Tibial nerve (tissue), 4 donors: ENCODE measurements around the gene IGSF8. TPM values are rescaled to one million over a fixed set of nuclear protein-coding genes. Genes with fewer than 3 reads are reported as not detected.
A peak's percentile ranks its signal among the peaks of the same experiment; 100 is the strongest.
"Not testable (repeated sequence)": the region's sequence is repeated elsewhere in the genome, so short reads cannot be mapped to it uniquely, and the experiment has no call there.

ENCODE experiments used
- DNase-seq, 2 donors: peaks; one replicate each; pipeline ENCODE4 v3.0.0-alpha.2; 2019; ENCODE audit warnings: low spot score in 2 of 2
- H3K27ac ChIP-seq, 4 donors: fragments of 200-600 bp; sonication (generic) in 3 of 4; one replicate each; pipeline ENCODE4 v1.5.1; 2017 to 2019; ENCODE audit warnings: mild to moderate bottlenecking in 1 of 4
- H3K27me3 ChIP-seq, 2 donors: fragments of 200-600 bp; sonication (generic) in 1 of 2; one replicate each; pipeline versions ENCODE4 v1.5.1 to v1.6.0; 2017 to 2019
- H3K36me3 ChIP-seq, 3 donors: fragments of 200-600 bp; sonication (generic); one replicate each; pipeline ENCODE4 v1.5.1; 2018 to 2019
- H3K4me1 ChIP-seq, 4 donors: fragments of 200-600 bp; sonication (generic) in 3 of 4; one replicate each; pipeline ENCODE4 v1.5.1; 2017 to 2019
- H3K4me3 ChIP-seq, 4 donors: fragments of 200-600 bp; sonication (generic) in 3 of 4; one replicate each; pipeline ENCODE4 v1.5.1; 2017 to 2019; ENCODE audit warnings: mild to moderate bottlenecking in 1 of 4, moderate library complexity in 1 of 4
- H3K9me3 ChIP-seq, 4 donors: fragments of 200-600 bp; sonication (generic) in 3 of 4; one replicate each; pipeline ENCODE4 v1.5.1; 2017 to 2019
- CTCF ChIP-seq, 5 experiments: fragments of 200-600 bp in 3 of 5; fragments of 450-650 bp in 2 of 5; sonication (generic) in 3 of 5; IDR thresholded peaks; one replicate each; pipeline ENCODE4 v1.5.1; 2016 to 2019; ENCODE audit warnings: antibody characterized with exemption in 5 of 5, mild to moderate bottlenecking in 3 of 5, moderate library complexity in 2 of 5
- EP300 ChIP-seq, 2 donors: sonication (generic); formaldehyde crosslinking; IDR thresholded peaks; one replicate each; pipeline ENCODE4 v1.6.1; 2017; ENCODE audit warnings: antibody characterized with exemption in 2 of 2, mild to moderate bottlenecking in 1 of 2
- POLR2A ChIP-seq, 2 donors: fragments of 450-650 bp; IDR thresholded peaks; one replicate each; pipeline ENCODE4 v1.6.1; 2017; ENCODE audit warnings: antibody characterized with exemption in 2 of 2, mild to moderate bottlenecking in 2 of 2, moderate library complexity in 2 of 2
- WGBS, 2 donors: methylation state at CpG; one replicate each; pipeline ENCODE4 v1.1.5; 2018; 5-methylcytosine and 5-hydroxymethylcytosine counted together
- total RNA-seq, 4 donors: library from RNA; depleted of rRNA; stranded (reverse); fragments of >200 nt; gene quantifications; one replicate each; pipeline ENCODE4 v1.1.0, GENCODE V29; 2016

IGSF8 gene
- total RNA-seq, 4 donors from 2014 or later, result 42.6 to 73.9 (median 50.7) TPM

- peaks cover 0 to 76% (median 0%) of the 10 kb centered on the region in 3 donors for H3K36me3 ChIP-seq
- H3K4me3 ChIP-seq, result no peak overlapping the region
- 65% methylated on average over 7 of the region's 7 CpGs for WGBS, 2 donors
- no peaks in the 10 kb centered on the region for H3K27me3 ChIP-seq
- TF ChIP-seq POLR2A (IDR thresholded peaks at IDR 0.05), result no peak
- no peak for TF ChIP-seq EP300 (IDR thresholded peaks at IDR 0.05)
- TF ChIP-seq CTCF (IDR thresholded peaks at IDR 0.05), result no peak
- H3K4me1 ChIP-seq, result peaks cover 0 to 89% (median 31%) of the 10 kb centered on the region in 4 donors
- H3K9me3 ChIP-seq, result no peaks in the 10 kb centered on the region
- H3K27ac ChIP-seq, result peak overlapping the region in 2 of 4 donors; percentile 76 to 81
- no peak for DNase-seq
These were observed 29.6 kb upstream of the IGSF8 start for GRCh38 chr1:160127865-160128523.

- no peak for DNase-seq
- WGBS, 2 donors, result 91 to 93% methylated on average over 9 of the region's 9 CpGs
- Histone ChIP-seq H3K4me3 (no peak overlapping the region), H3K27me3 (no peaks in the 10 kb centered on the region), H3K4me1 (peaks cover 0 to 86% (median 31%) of the 10 kb centered on the region in 4 donors), H3K36me3 (peaks cover 0 to 73% (median 0%) of the 10 kb centered on the region in 3 donors), H3K9me3 (no peaks in the 10 kb centered on the region), H3K27ac (peak overlapping the region in 2 of 4 donors; percentile 76 to 81)
- TF ChIP-seq POLR2A (IDR thresholded peaks at IDR 0.05) (no peak), CTCF (IDR thresholded peaks at IDR 0.05) (no peak), EP300 (IDR thresholded peaks at IDR 0.05) (no peak)
These were observed 29.0 kb upstream of the IGSF8 start for GRCh38 chr1:160127381-160127780.

GRCh38 chr1:160126342-160126741 lies 27.9 kb upstream of the IGSF8 start:
- DNase-seq, H3K4me3 ChIP-seq, H3K9me3 ChIP-seq, H3K27me3 ChIP-seq: not testable (repeated sequence)
- peak overlapping the region in 2 of 4 donors; percentile 68 to 76 for H3K27ac ChIP-seq
- peaks cover 0 to 69% (median 0%) of the 10 kb centered on the region in 3 donors for H3K36me3 ChIP-seq
- 63 to 64% methylated on average over 4 of the region's 4 CpGs for WGBS, 2 donors
- peaks cover 0 to 79% (median 30%) of the 10 kb centered on the region in 4 donors for H3K4me1 ChIP-seq

GRCh38 chr1:160125746-160126145 lies 27.3 kb upstream of the IGSF8 start:
- H3K36me3 ChIP-seq, result peaks cover 0 to 69% (median 0%) of the 10 kb centered on the region in 3 donors
- TF ChIP-seq POLR2A (IDR thresholded peaks at IDR 0.05) (no peak), CTCF (IDR thresholded peaks at IDR 0.05) (no peak), EP300 (IDR thresholded peaks at IDR 0.05) (no peak)
- no peak overlapping the region for H3K4me3 ChIP-seq
- DNase-seq, result no peak
- H3K9me3 ChIP-seq, result no peaks in the 10 kb centered on the region
- H3K27me3 ChIP-seq, result no peaks in the 10 kb centered on the region
- peak overlapping the region in 3 of 4 donors; percentile 38 to 76 (median 68) for H3K27ac ChIP-seq
- peaks cover 0 to 79% (median 26%) of the 10 kb centered on the region in 4 donors for H3K4me1 ChIP-seq
- WGBS, 2 donors, result 25 to 30% methylated on average over 1 of the region's 1 CpG

GRCh38 chr1:160124705-160125478 lies 26.5 kb upstream of the IGSF8 start:
- Histone ChIP-seq H3K4me3 (no peak overlapping the region), H3K9me3 (no peaks in the 10 kb centered on the region), H3K27me3 (no peaks in the 10 kb centered on the region), H3K4me1 (peaks cover 0 to 78% (median 21%) of the 10 kb centered on the region in 4 donors), H3K27ac (peak overlapping the region in 2 of 4 donors; percentile 68 to 76), H3K36me3 (peaks cover 0 to 60% (median 0%) of the 10 kb centered on the region in 3 donors)
- TF ChIP-seq POLR2A (IDR thresholded peaks at IDR 0.05) (no peak), EP300 (IDR thresholded peaks at IDR 0.05) (no peak)
- WGBS, 2 donors, result 54 to 61% methylated on average over 8 of the region's 8 CpGs
- no peak for DNase-seq

GRCh38 chr1:160123726-160124125 lies 25.3 kb upstream of the IGSF8 start:
- H3K27me3 ChIP-seq, result no peaks in the 10 kb centered on the region
- H3K4me3 ChIP-seq, result no peak overlapping the region
- H3K27ac ChIP-seq, result peak overlapping the region in 2 of 4 donors; percentile 68 to 76
- H3K36me3 ChIP-seq, result peaks cover 0 to 48% (median 0%) of the 10 kb centered on the region in 3 donors
- no peak for DNase-seq
- H3K4me1 ChIP-seq, result peaks cover 0 to 79% (median 27%) of the 10 kb centered on the region in 4 donors
- TF ChIP-seq POLR2A (IDR thresholded peaks at IDR 0.05), result no peak
- no peak for TF ChIP-seq CTCF (IDR thresholded peaks at IDR 0.05)
- TF ChIP-seq EP300 (IDR thresholded peaks at IDR 0.05), result no peak
- no peaks in the 10 kb centered on the region for H3K9me3 ChIP-seq
